Astrocyte (in vitro differentiated cells and primary cell): ENCODE data around the gene GLRA3. TPM values are rescaled to one million over a fixed set of nuclear protein-coding genes. Genes with fewer than 3 reads are reported as not detected.

Experiments used
- DNase-seq: peaks from one replicate; pipeline ENCODE4 v3.0.0-alpha.2; 2010; ENCODE audit warnings: low read depth
- FAIRE-seq: peaks from 2 replicates; lab custom pipeline; 2011; peaks lifted over from hg19 to GRCh38; lab: Jason Lieb, UNC
- H2AFZ ChIP-seq: 2 replicates; pipeline ENCODE4 v1.6.0; 2012; ENCODE audit warnings: low read depth, low read length, inconsistent platforms
- H3K27ac ChIP-seq: 2 replicates; pipeline ENCODE4 v1.5.1; 2011; ENCODE audit warnings: low read depth, low read length, inconsistent platforms
- H3K27me3 ChIP-seq: 2 replicates; pipeline ENCODE4 v1.6.0; 2011; ENCODE audit warnings: low read length, inconsistent platforms; ENCODE audit not compliant: insufficient read depth
- H3K36me3 ChIP-seq: 2 replicates; pipeline ENCODE4 v1.5.1; 2011; ENCODE audit warnings: low read length, inconsistent platforms; ENCODE audit not compliant: insufficient read depth
- H3K4me1 ChIP-seq: 2 replicates; pipeline ENCODE4 v1.5.1; 2011; ENCODE audit warnings: low read length, inconsistent platforms; ENCODE audit not compliant: insufficient read depth
- H3K4me2 ChIP-seq: 2 replicates; pipeline ENCODE4 v1.6.0; 2012; ENCODE audit warnings: low read length, inconsistent platforms
- H3K4me3 ChIP-seq: 2 replicates; pipeline ENCODE4 v1.5.1; 2011; ENCODE audit warnings: low read depth, mild to moderate bottlenecking, low read length, inconsistent platforms; ENCODE audit not compliant: insufficient read depth
- H3K79me2 ChIP-seq: 2 replicates; pipeline ENCODE4 v1.6.0; 2012; ENCODE audit warnings: mild to moderate bottlenecking, low read length, inconsistent platforms; ENCODE audit not compliant: insufficient read depth
- H3K9ac ChIP-seq: 2 replicates; pipeline ENCODE4 v1.6.0; 2012; ENCODE audit warnings: mild to moderate bottlenecking, low read length, inconsistent platforms
- H3K9me3 ChIP-seq: 2 replicates; pipeline ENCODE4 v1.5.1; 2012; ENCODE audit warnings: low read depth, mild to moderate bottlenecking, low read length, inconsistent platforms; ENCODE audit not compliant: insufficient read depth
- H4K20me1 ChIP-seq: 2 replicates; pipeline ENCODE4 v1.6.0; 2012; ENCODE audit warnings: low read length, inconsistent platforms; ENCODE audit not compliant: insufficient read depth
- H3K27ac Mint-ChIP-seq: one replicate; pipeline ENCODE4 v1.8.0; 2021; ENCODE audit warnings: mild to moderate bottlenecking, mixed read lengths; ENCODE audit not compliant: unreplicated experiment
- H3K27me3 Mint-ChIP-seq: one replicate; pipeline ENCODE4 v1.8.0; 2021; ENCODE audit warnings: low read depth, mixed read lengths; ENCODE audit not compliant: unreplicated experiment
- H3K36me3 Mint-ChIP-seq: one replicate; pipeline ENCODE4 v1.8.0; 2021; ENCODE audit warnings: low read depth, mixed read lengths; ENCODE audit not compliant: unreplicated experiment
- H3K4me1 Mint-ChIP-seq: one replicate; pipeline ENCODE4 v1.8.0; 2021; ENCODE audit warnings: low read depth, mixed read lengths; ENCODE audit not compliant: unreplicated experiment
- H3K4me3 Mint-ChIP-seq: one replicate; pipeline ENCODE4 v1.8.0; 2021; ENCODE audit warnings: mild to moderate bottlenecking, moderate library complexity, mixed read lengths; ENCODE audit not compliant: unreplicated experiment
- H3K9me3 Mint-ChIP-seq: one replicate; pipeline ENCODE4 v1.8.0; 2021; ENCODE audit warnings: mild to moderate bottlenecking, mixed read lengths; ENCODE audit not compliant: unreplicated experiment
- CTCF ChIP-seq: IDR thresholded peaks from 2 replicates; pipeline ENCODE4 v1.5.1; 2011; ENCODE audit warnings: low read depth, mild to moderate bottlenecking, inconsistent platforms, low read length, moderate library complexity; ENCODE audit not compliant: insufficient read depth
- EZH2 ChIP-seq: IDR thresholded peaks from 2 replicates; pipeline ENCODE4 v1.6.1; 2012; ENCODE audit warnings: mild to moderate bottlenecking, low read length, inconsistent platforms; ENCODE audit not compliant: insufficient read depth
- total RNA-seq: library from RNA; stranded (reverse); gene quantifications from 2 replicates; pipeline ENCODE4 v1.2.1, GENCODE V29; 2021

Gene GLRA3
- total RNA-seq, 1 donor from 2014 or later = not detected

- no peak overlapping the region for H3K27ac Mint-ChIP-seq
- TF ChIP-seq EZH2 (no peak), CTCF (no peak)
- DNase-seq (no peak), FAIRE-seq (no peak)
- no peaks in the 10 kb centered on the region for H3K27me3 Mint-ChIP-seq
- Histone ChIP-seq H3K27ac (no peak overlapping the region), H4K20me1 (no peaks in the 10 kb centered on the region), H3K4me2 (no peak overlapping the region), H3K79me2 (no peaks in the 10 kb centered on the region), H3K9me3 (peaks cover 7% of the 10 kb centered on the region), H3K27me3 (no peaks in the 10 kb centered on the region), H3K4me3 (no peak overlapping the region), H3K36me3 (no peaks in the 10 kb centered on the region), H2AFZ (no peak overlapping the region), H3K4me1 (no peaks in the 10 kb centered on the region), H3K9ac (no peak overlapping the region)
- H3K36me3 Mint-ChIP-seq = no peaks in the 10 kb centered on the region
- no peaks in the 10 kb centered on the region for H3K9me3 Mint-ChIP-seq
- no peaks in the 10 kb centered on the region for H3K4me1 Mint-ChIP-seq
- H3K4me3 Mint-ChIP-seq = no peak overlapping the region
These were observed 15.8 kb downstream of the GLRA3 start for GRCh38 chr4:174813292-174813691.

- no peaks in the 10 kb centered on the region for H3K9me3 Mint-ChIP-seq
- H3K4me1 Mint-ChIP-seq = no peaks in the 10 kb centered on the region
- FAIRE-seq (no peak), DNase-seq (no peak)
- Histone ChIP-seq H3K79me2 (no peaks in the 10 kb centered on the region), H2AFZ (no peak overlapping the region), H3K4me3 (no peak overlapping the region), H3K4me2 (no peak overlapping the region), H3K27ac (no peak overlapping the region), H3K4me1 (no peaks in the 10 kb centered on the region), H3K36me3 (no peaks in the 10 kb centered on the region), H4K20me1 (no peaks in the 10 kb centered on the region), H3K9me3 (peaks cover 7% of the 10 kb centered on the region), H3K9ac (no peak overlapping the region), H3K27me3 (no peaks in the 10 kb centered on the region)
- H3K36me3 Mint-ChIP-seq = no peaks in the 10 kb centered on the region
- H3K27me3 Mint-ChIP-seq = no peaks in the 10 kb centered on the region
- H3K27ac Mint-ChIP-seq = no peak overlapping the region
- TF ChIP-seq CTCF (no peak), EZH2 (no peak)
- H3K4me3 Mint-ChIP-seq = no peak overlapping the region
These were observed 18.2 kb downstream of the GLRA3 start for GRCh38 chr4:174810834-174811233.

- Histone ChIP-seq H3K36me3 (no peaks in the 10 kb centered on the region), H3K9ac (no peak overlapping the region), H3K9me3 (peaks cover 1% of the 10 kb centered on the region), H4K20me1 (no peaks in the 10 kb centered on the region), H3K79me2 (no peaks in the 10 kb centered on the region), H3K4me1 (no peaks in the 10 kb centered on the region), H3K27ac (no peak overlapping the region), H2AFZ (no peak overlapping the region), H3K27me3 (no peaks in the 10 kb centered on the region), H3K4me2 (no peak overlapping the region), H3K4me3 (no peak overlapping the region)
- Mint-ChIP-seq H3K36me3 (no peaks in the 10 kb centered on the region), H3K27me3 (no peaks in the 10 kb centered on the region), H3K27ac (no peak overlapping the region), H3K4me1 (no peaks in the 10 kb centered on the region), H3K4me3 (no peak overlapping the region), H3K9me3 (no peaks in the 10 kb centered on the region)
- no peak for TF ChIP-seq EZH2
- TF ChIP-seq CTCF = no peak
- DNase-seq (no peak), FAIRE-seq (no peak)
These were observed 20.2 kb downstream of the GLRA3 start for GRCh38 chr4:174808836-174809235.
